Ramos (cell line): ENCODE results near the gene SLC38A1.

Experiments used
- in situ Hi-C: fragments of 300-500 bp; cut with MboI; formaldehyde crosslinking; loops from one replicate; pipeline ENCODE4 v1.14.3; 2022; ENCODE audit warnings: low sequenced_read_pairs; ENCODE audit not compliant: unreplicated experiment

SLC38A1 gene

DNA sequence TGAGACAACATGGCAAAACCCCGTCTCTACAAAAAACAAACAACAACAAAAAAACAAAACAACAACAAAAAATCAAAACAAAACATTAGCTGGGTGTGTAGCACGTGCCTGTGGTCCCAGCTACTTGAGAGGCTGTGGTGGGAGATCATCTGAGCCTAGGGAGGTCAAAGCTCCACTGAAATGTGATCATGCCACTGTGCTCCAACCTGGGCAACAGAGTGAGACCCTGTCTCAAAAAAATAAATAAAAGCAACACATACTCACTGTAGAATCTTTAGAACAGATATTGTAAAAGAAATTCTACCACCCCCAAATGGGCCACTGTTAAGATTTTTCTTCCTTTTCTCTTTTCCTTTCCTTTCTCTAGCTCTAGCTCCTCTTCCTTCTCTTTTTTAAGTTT is 26.3 kb downstream of the SLC38A1 start:
- in situ Hi-C loops: no loop called here

GRCh38 chr12:46240436-46240835 is 28.4 kb downstream of the SLC38A1 start:
- in situ Hi-C loops: no loop called here

DNA sequence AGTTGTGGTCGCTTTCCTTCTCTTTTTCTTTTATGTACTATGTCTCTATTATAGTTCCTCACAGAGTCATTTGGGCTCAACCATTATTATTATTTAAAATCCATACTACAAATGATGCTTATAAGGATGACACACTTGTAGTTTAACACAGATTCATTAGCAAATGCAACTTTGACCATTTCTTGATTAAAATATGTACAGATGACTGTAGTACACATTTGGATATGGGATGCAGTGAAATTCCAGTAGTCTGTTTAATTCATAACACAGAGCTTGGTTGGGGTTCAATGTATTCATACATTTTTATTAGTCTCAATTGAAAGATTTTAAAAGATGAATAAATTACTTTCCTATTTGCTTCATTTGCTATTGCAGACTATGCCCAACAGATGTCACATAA is 30.0 kb downstream of the SLC38A1 start:
- in situ Hi-C loops: no loop called here

GRCh38 chr12:46237371-46238045 is 31.3 kb downstream of the SLC38A1 start:
- in situ Hi-C loops: no loop called here

DNA sequence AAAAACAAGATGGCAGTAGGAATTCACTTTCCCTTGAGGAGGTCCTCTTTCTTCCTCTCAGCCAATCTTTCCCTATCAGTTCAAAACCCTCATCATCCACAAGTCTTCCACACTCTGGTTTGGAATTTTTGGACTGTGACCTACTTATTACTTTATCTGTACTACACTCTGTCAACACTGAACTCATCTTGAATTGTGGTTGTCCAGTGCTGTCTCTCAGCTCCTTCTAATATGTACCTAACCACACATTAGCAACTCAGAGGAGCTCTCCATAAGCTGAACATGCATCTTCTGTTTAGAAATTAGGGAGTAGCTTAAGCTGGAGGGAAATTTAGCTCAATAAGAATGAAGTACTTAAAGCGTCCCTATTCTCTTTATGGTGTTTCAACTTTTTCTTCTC is 34.8 kb downstream of the SLC38A1 start:
- in situ Hi-C loops: no loop called here

- in situ Hi-C loops: no loop called here
Measured at GRCh38 chr12:46233423-46233822, 35.4 kb downstream of the SLC38A1 start.

- in situ Hi-C loops: no loop called here
Measured at GRCh38 chr12:46230983-46231382, 37.9 kb downstream of the SLC38A1 start.

GRCh38 chr12:46230306-46230705 is 38.5 kb downstream of the SLC38A1 start:
- in situ Hi-C loops: no loop called here

DNA sequence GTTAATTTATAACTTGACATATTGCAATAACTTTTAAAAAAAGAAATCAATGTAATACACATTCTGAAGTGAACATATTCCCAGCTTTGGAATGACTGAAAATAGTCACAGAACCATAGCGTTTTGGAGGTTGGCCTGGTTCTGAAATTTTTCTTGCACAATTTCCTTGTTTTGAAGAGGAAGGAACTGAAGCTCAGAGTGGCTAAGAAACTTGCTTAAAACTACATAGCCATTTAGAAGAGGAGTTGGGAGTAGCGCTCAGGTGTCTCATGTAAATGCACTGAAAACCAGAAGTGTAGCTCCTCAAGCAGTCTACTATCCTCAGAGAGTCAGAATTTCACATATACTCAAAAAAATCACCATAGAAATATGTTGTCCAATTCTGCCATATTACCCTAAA is 41.2 kb downstream of the SLC38A1 start:
- in situ Hi-C loops: no loop called here

DNA sequence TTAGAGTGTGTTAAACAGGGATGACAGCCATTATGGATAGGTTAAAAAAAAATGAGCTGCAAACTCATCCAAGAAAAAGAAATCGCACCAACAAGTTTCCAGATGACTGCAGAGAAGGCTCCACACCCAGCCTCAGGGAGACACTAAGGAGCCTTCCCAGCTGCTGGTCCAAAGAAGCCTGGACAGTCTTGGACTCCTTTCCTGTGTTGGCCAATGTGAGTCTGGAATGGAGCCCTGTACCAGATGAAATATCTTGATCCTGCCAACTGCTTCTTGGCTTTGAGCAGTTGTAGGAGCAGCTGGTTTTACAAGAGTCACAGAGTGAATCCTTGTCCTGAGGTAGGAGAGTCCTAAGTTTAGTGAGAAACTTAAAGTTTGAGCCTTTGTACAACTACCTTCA is 44.5 kb downstream of the SLC38A1 start:
- in situ Hi-C loops: no loop called here

- in situ Hi-C loops: no loop called here
Measured at GRCh38 chr12:46223047-46223446, 45.8 kb downstream of the SLC38A1 start.

- in situ Hi-C loops: no loop called here
Measured at GRCh38 chr12:46222636-46223035, 46.2 kb downstream of the SLC38A1 start.

DNA sequence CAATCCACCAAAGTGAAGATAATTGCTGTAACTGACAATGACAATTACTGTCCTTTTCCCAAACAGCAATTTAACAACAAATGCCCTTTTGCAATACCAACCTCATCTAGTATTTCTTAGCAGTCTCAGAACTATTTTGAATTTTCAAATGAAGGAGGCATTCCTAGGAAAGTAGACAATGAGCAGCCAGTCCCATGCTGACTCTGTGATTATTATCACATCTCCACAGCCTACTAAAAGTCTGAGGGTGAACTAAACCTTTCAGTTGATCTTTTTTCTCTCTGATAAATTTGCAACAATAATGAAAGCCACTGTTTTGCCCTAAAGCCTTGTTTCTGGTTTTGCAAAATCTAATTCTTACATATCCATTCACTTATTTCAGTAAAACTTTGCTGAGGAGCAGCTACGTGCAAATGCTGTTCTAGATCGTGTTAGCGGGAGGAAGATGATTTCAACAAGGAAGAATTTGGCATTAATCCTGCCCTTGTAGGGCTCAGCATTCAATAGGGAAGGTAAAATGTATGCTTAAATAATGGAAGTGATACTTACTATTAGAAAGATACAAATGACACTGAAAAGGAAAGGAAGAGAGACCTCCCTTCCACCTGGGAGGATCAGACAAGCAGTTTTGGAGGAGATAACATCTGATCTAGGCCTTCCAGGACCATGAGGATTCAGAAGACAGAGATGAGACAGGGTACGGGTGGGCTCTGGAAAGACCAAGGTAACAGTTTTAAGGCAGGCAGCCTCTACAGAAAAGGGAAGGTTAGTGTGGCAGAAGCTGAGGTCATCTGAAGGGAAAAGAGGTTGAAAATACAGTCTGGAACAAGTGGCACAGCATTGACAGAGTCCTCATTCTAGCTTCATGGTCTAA is 47.4 kb downstream of the SLC38A1 start:
- in situ Hi-C loops: no loop called here

DNA sequence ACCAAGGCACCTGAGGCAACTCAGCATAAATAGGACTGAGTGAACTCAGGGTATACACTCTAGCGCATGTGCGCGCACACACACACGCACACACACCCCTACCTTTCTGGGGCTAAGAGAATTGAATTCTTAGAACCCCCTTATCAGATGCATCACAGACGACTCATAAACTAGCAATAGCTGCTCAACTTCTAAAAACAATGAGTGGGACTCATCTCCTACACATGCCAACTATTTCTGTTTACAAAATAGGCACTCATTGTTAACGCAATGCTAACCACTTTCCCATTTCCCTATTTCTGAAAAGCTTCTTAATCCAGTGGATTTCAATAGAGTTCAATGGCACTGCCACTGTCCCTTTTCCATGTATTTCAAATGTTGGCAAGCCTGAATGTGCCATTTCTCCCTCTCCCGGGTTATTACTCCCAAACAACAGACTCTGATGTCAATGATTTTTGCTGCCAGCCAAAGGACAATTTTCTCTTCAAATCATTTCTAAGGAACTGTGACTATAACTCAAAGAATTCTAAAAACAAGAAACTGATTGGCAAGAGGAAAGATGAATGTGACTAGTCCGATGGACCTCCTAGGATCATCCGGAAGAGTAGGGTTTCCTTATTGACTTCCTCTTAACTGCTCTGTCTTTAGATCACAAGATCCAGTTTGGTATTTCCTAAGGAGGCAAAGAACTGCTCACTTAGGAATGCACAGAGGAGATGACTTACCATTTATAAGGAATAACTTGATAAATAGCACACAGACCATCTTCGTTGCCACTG is 48.8 kb downstream of the SLC38A1 start:
- in situ Hi-C loops: no loop called here

DNA sequence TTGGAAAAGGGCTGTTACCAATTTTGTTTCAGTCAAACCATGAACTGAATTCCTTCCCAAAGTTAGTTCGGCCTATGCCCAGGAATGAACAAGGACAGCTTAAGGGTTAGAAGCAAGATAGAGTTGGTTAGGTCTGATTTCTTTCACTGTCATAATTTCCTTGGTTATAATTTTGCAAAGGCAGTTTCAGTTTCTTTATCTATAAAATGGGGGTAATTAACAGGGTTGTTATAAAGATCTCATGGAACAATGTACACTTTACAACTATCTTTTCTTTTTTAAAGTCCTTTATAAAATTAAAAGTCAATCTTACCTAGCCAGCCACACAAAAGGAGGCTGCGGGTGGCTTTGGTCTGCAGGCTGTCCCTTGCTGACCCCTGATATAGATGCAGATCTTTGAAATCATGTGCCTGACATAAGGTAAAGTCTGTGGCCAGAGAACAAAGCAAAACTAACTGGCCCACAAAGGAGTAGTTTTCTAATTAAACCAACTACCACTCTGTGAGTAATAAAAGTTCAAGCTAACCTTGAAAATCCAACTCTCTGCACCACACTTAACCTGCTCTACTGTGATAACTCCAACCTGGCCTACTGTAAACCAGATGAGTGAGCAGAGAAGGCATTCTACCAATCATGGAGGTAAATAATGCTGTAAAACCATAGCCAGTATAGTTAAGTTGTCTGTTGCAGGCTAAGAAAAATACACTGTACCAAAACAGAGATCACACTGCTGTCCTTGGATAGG is 49.5 kb downstream of the SLC38A1 start:
- in situ Hi-C loops: no loop called here

DNA sequence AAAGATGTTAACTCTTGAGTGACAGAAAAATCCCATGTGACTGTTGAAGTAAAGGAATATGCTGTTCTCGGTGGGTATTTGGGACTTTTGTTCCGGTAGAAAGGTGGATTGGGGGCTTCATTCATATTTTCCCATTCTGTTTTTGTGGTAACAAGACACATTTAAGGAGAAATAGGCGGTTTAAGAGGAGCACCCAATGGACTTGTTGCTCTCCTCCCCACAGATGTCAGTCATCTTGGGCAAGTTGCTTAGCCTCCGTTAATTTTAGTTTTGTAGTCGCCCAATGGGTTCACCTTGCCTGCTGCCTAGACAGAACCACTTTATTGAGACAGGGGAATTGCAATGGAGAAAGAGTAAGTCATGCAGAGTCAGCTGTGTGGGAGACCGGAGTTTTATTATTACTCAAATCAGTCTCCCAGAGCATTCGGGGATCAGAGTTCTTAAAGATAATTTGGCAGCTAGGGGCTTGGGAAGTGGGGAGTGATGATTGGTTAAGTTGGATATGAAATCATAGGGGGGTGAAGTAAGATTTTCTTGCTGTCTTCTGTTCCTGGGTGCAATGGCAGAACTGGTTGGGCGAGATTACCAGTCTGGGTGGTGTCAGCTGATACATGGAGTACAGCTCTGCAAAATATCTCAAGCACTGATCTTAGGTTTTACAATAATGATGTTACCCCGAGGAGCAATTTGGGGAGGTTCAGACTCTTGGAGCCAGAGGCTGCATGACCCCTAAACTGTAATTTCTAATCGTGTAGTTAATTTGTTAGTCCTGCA is 50.3 kb downstream of the SLC38A1 start:
- in situ Hi-C loops: no loop called here

DNA sequence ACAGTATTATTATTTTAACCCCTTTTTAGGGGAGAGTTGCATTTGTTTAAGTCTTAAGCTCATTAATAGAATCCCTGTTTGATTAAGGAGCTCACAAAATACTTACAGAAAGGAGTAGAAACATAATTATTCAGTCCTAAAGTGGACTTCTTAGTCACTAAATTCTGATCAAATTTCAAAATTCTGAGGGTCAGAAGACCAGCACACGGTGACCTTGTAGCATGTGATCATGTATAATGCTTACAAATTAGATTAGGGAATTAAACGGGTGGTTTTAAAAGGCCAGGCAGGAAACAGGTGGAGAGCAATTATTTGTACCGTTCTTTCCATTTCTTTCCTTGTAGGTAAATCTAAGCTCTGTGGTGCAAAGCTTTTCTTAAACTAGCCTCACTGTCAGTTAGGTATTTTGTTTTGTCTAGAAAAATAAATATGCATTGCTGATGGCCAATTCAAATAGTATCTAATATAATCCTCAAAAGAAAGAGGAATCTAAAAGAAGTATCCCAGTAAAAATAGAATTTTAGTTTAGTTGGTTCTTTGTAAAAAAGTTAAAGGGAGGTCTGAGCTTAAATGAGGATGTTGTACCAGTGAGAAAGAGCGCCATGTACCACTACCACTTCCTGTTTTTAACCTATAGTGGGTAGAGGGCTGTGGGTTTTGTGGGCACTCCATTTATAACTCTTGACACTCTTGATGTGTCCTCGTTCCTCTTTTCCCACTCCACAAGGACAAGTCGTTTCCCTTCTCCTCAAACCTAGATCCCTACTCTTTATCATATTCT is 51.1 kb downstream of the SLC38A1 start:
- in situ Hi-C loops: no loop called here

GRCh38 chr12:46214668-46215436 is 54.0 kb downstream of the SLC38A1 start:
- in situ Hi-C loops: no loop called here
